Activated CD4-positive, alpha-beta T cell treated with anti-CD3 and anti-CD28 coated beads, Interleukin-2, Interleukin-6, amounts not matched to agents 100 ng/mL and 50 ng/mL, durations not matched to agents 16 hours and 8 hours (primary cell): ENCODE data around the gene RPUSD2.
"Not testable (repeated sequence)": the region's sequence is repeated elsewhere in the genome, so short reads cannot be mapped to it uniquely, and the experiment has no call there.

ENCODE experiments used
- DNase-seq: peaks from one replicate; pipeline ENCODE4 v3.0.0-alpha.2; 2020

RPUSD2 gene

GRCh38 chr15:40565333-40566238 is 3.5 kb upstream of the RPUSD2 start:
- DNase-seq: no peak

DNA sequence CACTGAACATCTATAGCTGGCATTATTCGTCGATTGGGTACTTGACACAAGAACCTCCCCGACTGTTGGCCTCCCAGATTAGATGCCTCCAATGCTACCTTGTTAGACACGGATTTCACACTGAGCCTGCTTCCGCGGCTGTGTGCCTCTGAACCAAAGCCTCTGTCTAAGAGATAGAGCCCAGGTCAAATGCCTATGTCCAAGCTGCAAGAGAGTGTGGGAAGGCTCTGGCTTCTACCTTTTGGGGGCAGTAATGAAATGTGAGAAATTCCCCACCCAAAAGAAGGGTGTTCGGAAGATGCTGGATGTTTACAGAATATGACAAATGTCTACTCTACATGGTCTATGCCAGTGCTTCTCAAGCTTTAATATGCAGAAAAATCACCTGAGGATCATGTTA is 2.0 kb upstream of the RPUSD2 start:
- peak; percentile 32 for DNase-seq

GRCh38 chr15:40575113-40575512 is 6.0 kb downstream of the RPUSD2 start:
- DNase-seq: no peak

DNA sequence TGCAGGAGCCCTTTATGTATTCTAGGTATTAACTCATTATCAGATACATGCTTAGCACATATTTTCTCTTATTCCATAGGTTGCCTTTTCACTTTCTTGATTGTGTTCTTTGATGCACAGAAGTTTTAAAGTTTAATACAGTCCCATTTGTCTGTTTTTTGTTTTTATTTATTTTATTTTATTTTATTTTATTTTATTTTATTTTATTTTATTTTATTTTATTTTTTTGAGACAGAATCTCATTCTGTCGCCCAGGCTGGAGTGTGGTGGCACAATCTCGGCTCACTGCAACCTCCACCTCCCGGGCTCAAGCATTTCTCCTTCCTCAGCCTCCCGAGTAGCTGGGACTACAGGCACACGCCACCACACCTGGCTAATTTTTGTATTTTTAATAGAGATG is 7.8 kb downstream of the RPUSD2 start:
- not testable (repeated sequence) for DNase-seq

- DNase-seq: no peak
Measured at GRCh38 chr15:40578892-40579291, 9.8 kb downstream of the RPUSD2 start.

DNA sequence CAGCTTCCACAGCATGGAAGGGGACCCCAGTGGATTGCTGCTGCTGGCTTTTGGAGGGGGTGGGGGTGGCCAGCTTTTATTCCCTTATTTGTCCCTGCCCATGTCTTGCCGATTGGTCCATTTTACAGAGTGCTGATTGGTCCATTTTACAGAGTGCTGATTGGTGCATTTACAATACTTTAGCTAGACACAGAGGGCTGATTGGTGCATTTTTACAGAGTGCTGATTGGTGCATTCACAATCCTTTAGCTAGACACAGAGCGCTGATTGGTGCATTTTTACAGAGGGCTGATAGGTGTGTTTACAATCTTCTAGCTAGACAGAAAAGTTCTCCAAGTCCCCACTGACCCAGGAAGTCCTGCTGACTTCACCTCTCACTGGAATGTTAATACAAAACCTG is 12.7 kb downstream of the RPUSD2 start:
- not testable (repeated sequence) for DNase-seq

- peak; percentile 40 for DNase-seq
Measured at GRCh38 chr15:40582726-40583246, 13.7 kb downstream of the RPUSD2 start.

- no peak for DNase-seq
Measured at GRCh38 chr15:40584191-40584590, 15.1 kb downstream of the RPUSD2 start.

GRCh38 chr15:40590667-40591050 is 21.6 kb downstream of the RPUSD2 start:
- no peak for DNase-seq

DNA sequence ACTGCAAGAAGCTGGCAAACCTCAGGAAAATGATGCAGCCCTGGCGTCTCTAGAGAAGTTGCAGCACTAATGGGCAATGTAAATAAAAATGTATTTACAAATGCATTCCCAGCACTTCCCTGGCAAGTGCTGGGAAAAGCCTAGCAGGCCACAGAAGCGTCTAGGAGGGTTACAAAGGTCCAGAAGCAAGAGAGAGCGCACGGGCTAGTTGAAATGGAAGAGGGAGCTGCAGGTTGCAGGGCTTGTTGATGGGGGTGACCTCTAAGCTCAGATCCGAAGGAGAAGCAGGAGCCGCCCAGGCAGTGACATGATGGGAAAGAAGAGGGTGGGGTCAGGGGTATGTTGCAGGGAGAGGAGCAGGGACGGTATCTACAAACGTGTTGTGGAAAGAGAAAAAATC is 22.3 kb downstream of the RPUSD2 start:
- DNase-seq: no peak

GRCh38 chr15:40593165-40593564 is 24.1 kb downstream of the RPUSD2 start:
- DNase-seq: no peak

DNA sequence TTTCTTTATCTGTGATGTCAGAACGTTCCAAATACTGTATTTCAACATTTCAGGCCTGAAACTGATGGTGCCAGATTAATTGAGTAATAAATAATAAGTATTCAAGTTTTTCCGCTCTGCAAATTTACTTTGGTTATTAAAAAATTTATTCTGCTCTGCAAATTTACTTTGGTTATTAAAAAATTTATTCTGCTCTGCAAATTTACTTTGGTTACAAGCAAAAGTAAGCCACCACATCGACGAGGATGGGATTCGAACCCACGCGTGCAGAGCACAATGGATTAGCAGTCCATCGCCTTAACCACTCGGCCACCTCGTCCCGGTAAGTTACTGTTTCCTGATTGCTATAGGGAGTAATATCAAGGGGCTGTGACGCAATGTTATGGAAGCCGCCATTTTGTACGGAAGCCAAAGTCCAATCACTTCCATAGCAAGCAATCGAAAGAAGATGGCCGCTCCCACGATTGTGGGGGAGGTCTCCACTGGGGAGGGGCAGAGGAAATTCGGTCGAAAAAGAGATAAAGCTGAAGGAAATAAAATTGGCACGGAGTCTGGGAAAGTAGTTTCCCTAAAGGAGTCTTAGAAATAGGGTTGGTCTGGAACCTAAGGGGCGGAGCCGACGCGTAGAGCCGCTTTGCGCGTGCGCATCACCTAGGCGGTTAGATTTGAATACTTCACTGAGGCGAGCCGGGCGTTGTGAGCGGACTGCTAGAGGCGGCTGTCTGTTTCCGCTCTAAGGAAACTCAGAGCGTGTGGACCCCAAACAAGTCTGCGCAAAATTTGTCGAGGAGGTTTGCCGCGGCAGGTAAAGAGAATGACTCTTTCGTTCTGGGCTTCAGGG is 24.7 kb downstream of the RPUSD2 start, which contains the start of gene KNL1:
TSS of gene KNL1 (plus strand) at position 662 of the 841 bp plus-strand sequence. CDS start 8,683 bp downstream, outside the sequence.
- DNase-seq: peak; percentile 93

DNA sequence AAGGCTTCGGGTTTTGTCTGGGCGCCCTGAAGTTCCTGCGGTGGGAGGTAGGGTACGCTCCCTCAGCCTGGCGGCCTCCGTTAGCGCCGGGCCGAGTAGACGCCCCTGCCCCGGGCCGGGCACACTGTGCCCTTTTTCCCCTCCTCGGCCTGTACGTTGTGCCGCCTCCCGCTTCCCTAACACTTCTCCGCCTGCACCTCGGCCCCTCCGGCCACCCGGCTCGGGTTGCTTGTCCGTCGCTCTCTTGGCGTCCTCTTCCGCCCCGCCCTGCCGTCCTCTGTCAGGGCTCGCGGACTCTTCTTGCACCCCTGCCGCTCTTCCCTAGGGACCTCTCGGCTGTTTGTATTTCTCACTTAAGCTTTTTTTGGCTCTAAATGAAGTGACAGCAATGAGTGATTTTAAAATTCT is 25.3 kb downstream of the RPUSD2 start:
- no peak for DNase-seq

DNA sequence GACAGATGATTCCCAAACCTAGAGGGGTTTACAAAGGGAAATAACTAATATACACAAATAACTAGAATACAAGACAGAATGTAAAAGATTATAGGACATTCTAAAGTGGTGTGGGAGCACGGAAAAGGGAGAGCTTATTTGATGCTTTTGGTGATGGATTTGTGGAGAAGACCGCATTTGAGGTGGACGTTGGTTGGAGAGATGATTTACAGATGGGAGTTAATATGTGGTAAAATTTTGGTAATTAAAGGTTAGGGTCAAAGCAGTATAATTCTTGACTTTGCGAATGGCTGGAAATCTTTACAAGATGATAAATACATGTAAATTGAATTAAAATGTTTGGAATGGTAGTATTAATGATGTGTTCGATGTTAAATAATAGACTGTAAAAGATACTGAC is 26.1 kb downstream of the RPUSD2 start:
- DNase-seq: no peak

DNA sequence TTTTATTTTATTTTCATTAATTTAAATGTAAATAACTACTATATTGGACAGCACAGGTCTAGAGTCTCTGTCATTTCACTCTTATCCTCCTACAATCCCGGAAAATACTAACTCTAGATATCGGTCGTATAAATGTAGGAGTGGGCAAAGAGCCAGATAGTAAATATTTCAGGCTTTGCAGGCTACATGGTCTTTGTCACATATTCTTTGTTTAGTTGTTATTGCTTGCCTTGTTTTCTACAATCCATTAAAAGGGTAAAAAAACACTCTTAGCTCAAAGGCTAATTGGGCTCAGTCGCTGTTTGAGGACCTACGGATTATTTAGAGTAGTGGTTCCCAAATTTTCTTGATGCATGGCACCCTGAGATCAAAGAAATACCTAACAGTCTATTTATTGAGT is 26.7 kb downstream of the RPUSD2 start:
- no peak for DNase-seq

GRCh38 chr15:40597024-40597423 is 27.9 kb downstream of the RPUSD2 start:
- DNase-seq: no peak

GRCh38 chr15:40598126-40598525 is 29.0 kb downstream of the RPUSD2 start:
- DNase-seq: no peak

DNA sequence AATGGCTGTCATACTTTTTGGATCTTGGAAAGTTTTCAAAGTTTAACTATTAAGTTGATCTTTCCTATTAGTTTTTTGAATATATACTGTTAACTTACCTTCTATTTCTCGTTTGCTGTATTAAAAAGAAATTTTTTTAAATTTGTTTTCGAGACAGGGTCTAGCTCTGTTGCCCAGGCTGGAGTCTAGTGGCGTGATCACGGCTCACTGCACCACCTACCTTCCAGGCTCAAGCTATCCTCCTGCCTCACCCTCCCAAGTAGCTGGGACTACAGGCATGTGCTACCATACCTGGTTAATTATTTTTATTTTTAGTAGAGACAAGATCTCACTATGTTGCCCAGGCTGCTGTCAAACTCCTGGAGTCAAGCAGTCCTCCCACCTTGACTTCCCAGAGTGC is 29.6 kb downstream of the RPUSD2 start:
- DNase-seq: no peak

- DNase-seq: no peak
Measured at GRCh38 chr15:40600956-40601355, 31.9 kb downstream of the RPUSD2 start.

GRCh38 chr15:40603935-40604334 is 34.8 kb downstream of the RPUSD2 start:
- no peak for DNase-seq

GRCh38 chr15:40613080-40613479 is 44.0 kb downstream of the RPUSD2 start:
- DNase-seq: no peak

GRCh38 chr15:40618023-40618422 is 48.9 kb downstream of the RPUSD2 start:
- no peak for DNase-seq

- DNase-seq: no peak
Measured at GRCh38 chr15:40618906-40619305, 49.8 kb downstream of the RPUSD2 start.

GRCh38 chr15:40623361-40623760 is 54.3 kb downstream of the RPUSD2 start:
- DNase-seq: no peak
